LNCAP (cell line): ENCODE data around the gene NTN1.

Experiments used
- TF ChIP-seq, protein P1 (sequence below): fragments of 450-650 bp; IDR thresholded peaks from 2 replicates; pipeline ENCODE4 v1.5.1; 2017; ENCODE audit warnings: mild to moderate bottlenecking

NTN1 gene

DNA sequence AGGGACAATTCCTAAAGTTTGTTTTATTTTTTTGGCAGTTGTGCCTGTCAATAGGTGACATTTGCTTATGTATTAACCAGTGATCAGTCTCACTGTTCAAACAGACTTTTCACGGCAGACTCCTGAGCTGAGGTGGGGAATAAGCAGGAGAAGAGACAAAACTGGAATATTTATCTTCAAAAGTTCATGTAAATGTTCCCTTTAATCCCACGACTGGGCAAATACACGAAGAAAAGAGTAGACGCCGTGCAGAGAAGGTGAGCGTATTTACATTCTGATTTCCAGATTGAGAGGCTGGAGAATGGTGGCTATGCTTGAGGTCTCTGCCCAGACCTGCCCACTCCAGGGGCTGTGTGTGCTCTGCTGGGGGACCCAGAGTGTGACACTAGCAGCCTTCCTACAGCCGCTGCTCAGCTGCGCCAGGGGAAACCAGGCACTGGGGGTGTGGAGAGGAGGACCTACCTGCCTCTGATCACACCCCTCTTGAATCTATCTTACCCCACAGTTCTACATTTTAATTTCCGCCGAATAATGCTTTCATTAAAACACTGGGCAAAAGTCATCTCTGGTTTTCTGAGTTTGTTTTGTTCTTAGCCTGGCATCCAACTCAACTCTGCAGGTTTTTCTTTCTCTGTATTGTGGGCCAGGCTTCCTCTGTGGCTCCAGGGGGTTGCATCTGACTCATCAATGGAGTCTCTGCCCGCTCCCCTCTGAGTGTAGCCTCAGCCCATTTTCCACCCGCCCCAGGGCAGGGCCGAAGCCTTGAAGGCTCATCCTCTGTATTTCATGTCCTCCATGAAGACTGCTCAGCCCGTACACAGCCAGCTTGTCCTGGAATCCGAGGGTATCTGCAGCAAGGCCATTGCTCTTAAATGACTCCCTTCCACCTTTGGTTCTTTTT lies 237.1 kb downstream of the NTN1 start:
- TF ChIP-seq, protein P1, sequence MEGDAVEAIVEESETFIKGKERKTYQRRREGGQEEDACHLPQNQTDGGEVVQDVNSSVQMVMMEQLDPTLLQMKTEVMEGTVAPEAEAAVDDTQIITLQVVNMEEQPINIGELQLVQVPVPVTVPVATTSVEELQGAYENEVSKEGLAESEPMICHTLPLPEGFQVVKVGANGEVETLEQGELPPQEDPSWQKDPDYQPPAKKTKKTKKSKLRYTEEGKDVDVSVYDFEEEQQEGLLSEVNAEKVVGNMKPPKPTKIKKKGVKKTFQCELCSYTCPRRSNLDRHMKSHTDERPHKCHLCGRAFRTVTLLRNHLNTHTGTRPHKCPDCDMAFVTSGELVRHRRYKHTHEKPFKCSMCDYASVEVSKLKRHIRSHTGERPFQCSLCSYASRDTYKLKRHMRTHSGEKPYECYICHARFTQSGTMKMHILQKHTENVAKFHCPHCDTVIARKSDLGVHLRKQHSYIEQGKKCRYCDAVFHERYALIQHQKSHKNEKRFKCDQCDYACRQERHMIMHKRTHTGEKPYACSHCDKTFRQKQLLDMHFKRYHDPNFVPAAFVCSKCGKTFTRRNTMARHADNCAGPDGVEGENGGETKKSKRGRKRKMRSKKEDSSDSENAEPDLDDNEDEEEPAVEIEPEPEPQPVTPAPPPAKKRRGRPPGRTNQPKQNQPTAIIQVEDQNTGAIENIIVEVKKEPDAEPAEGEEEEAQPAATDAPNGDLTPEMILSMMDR = no peak

DNA sequence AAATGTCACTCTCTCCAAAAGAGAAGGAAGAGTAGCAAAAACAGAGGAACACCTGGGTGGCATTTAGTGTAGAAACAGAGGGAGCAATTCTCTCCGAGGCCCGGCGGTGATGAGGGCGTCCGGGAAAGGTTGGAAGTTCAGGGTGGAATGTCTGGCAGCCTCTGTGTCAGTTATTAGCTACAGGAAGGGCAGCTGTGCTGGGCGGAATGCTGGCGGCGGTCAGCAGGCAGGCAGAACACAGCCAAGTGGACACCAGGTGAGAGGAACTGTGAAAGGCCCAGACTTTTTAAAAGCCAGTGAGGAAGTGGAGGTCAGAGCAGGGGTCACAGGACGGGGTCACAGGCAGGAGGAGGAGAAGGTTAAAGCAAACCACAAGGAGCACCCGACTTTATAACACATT lies 238.1 kb downstream of the NTN1 start:
- TF ChIP-seq, protein P1 = no peak

DNA sequence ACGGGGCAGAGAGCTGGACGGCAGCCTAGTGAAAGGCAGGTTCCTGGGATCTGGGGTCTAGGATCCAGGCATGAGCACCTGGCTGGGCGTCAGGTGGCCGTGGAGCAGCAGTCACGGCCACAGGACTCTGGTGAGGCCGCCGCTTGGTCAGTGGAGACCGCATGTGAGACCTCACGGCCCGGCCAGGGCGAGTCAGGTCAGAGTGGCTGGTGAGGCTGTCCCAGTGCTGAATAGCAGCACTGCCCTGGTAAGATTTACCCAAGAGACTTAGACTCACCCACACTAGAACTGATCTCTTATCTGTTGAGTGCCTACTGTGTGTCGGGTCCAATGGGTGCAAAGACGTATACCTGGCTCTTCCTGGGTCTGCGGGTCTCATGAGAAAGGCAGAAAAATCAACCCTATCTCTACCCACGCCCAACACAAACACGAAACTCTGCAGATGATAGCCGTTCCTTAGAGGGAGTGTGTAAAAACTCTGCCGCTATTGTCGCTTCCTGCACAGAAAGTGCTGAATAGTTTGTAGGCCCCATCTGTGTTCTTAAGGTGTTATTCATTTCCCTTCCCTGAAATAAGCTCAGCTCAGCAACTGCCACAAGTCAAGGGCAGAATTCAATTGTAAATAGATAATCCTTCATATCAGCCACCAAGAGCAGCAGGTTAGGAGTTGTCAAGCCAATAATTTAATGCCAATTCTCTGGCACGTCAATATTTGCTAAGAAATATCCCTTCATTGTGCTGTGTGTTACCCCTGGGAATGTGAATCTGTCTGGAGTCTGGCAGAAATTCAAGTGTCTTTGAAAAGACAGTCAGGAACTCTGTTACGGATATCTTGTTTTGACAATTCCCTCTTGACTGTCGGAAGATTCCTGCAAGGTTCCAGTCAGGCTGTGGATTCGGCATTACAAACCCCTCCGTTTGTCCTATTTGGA lies 240.0 kb downstream of the NTN1 start:
- TF ChIP-seq, protein P1 = no peak

DNA sequence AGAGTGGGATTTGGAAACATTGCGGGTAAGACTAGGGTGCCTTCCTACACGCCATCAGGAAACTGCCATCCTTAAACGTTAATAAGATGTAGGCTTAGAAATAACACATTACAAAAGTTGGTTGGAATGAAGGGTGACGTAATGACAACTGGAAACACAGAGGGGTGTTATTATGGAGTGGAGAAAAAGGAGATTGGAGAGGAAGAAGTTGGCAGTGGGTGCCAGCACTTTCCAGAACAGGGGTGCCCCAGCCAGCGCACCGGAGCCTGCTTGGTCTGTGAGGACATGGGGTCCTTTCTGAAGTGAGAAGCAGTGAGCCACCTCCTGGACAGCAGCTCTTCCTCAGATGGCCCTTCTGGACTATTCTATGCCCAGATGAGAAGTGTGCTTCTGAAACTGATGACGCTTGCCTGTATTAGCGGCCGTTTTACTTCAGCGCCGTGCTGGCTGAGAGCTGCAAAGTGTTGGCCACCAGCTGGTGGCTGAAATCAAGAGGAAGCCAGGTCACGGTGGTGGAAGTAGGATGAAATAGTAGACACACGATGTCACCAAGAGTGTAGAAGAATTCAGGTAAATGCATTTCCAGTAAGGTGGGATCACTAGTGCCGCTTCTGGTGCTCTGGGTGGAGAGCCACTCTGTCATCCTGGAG lies 244.8 kb downstream of the NTN1 start:
- TF ChIP-seq, protein P1 = no peak

DNA sequence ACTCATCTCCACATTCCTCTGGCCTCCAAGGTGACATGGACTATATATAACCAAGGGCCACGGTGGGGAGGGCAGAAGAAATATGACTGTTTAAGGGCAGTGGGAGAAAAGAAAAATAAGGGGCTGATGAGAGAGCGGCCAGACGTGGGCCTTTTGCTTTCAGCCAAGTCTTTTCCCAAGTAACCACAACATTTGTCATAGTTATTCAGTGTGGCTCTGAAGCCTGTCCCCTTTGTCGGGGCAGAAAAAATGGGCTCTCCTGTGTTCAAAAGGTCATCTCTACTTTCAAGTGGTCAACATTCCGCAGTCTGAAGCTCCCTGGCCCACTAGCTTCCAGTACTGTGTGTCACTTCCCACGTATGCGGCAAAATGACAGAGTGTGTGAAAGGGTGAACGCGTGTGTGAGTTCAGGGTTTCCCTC lies 245.4 kb downstream of the NTN1 start:
- TF ChIP-seq, protein P1 = no peak

DNA sequence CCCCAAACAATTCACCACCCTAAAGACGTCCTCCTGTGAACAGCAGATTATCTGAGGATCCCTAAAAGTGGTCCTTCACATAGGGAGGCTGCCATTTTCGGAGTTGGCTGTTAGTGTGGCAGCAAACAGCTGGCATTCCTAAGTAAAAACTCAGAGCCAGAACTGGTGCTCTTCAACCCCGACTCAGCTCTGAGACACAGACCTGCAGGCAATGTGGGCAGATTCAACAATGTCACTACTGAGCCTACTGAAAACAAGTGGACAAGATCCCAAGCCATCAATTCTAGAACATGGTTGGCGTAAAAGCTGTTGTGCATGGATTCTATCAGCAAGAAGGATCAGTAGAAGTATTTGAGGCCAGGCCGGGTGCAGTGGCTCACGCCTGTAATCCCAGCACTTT lies 247.2 kb downstream of the NTN1 start:
- TF ChIP-seq, protein P1 = no peak

DNA sequence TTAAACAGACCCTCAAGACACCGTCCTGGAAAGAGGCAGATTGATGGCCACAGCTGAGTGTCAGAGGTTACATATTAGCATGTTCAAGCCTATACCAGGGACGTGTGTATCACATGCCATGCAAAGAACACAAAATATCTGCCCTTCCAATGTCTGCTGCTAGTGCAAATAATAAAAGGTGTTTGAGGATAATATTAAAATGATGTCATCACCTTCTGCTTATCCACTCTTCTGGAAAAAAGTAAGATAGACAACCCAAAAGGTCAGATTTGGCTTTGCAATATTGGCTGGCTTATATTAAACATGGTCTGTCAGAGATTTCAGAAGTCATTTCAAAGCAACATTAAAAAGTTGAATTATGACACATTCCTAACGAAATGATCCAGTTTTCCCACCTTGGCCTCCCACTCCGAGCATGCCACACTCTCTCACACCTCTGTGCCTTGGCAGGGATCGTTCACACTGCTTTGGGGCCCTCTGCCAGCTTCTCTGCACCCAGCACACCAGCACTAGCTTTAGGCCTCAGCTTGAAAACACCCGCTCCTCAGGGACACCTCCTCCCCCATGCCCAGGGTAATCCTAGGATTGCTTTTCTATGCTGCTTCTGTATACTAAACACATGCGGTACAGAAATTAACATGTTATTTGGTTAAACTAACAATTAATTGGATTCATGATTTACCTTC lies 248.2 kb downstream of the NTN1 start:
- TF ChIP-seq, protein P1 = no peak
